CMK (cell line): ENCODE data around the gene HYKK.
A peak's percentile ranks its signal among the peaks of the same experiment; 100 is the strongest.
"Not testable (repeated sequence)": the region's sequence is repeated elsewhere in the genome, so short reads cannot be mapped to it uniquely, and the experiment has no call there.

Source experiments
- DNase-seq: peaks from one replicate; pipeline ENCODE4 v3.0.0-alpha.2; 2010; ENCODE audit warnings: low read depth

HYKK gene, protein sequence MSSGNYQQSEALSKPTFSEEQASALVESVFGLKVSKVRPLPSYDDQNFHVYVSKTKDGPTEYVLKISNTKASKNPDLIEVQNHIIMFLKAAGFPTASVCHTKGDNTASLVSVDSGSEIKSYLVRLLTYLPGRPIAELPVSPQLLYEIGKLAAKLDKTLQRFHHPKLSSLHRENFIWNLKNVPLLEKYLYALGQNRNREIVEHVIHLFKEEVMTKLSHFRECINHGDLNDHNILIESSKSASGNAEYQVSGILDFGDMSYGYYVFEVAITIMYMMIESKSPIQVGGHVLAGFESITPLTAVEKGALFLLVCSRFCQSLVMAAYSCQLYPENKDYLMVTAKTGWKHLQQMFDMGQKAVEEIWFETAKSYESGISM

DNA sequence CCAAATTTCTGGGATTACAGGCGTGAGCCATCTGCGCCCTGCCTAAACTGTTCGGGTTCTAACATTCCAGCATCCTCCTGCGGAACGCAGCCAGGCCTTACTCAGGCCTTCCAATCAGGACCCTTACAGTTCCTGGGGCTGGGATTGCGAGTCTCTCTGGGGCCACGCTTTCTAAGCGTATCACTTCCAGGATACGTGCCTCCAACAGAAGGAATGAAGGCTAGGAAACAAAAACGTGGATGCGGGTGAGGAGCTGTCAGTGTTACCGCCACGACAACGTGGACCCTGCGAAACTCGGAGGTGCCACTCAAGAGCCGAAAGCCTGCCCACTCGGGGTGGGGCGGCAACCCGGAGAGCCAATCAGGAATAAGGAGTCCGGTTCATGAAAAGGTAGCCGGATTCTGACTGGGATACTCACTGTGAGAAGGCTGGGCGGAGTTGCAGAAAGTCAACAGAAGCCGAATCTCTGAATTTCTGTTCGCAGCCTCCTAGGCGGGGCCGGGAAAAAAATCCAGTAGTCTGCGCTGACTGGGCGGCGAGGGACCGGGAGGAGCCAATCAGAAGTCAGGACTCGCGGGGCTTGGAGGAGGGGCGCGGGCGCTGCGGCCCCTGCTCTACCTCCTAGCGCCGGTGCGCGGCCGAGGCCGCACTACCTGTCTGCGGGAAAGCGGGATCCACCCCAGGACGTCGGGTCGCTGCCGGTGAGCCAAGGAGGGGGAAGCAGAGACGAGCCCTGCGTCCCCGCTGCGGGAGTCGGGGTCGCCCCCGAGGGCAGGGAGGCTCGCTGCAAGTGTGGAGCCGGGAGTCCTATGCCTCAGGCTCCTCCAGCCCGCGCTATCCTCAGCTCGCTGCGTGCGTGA, at the start of gene HYKK:
Gene HYKK, plus strand, starts transcription at position 607 of the 860 bp plus-strand sequence. CDS start 5,512 bp downstream, outside the sequence.
- peak; percentile 73 for DNase-seq

DNA sequence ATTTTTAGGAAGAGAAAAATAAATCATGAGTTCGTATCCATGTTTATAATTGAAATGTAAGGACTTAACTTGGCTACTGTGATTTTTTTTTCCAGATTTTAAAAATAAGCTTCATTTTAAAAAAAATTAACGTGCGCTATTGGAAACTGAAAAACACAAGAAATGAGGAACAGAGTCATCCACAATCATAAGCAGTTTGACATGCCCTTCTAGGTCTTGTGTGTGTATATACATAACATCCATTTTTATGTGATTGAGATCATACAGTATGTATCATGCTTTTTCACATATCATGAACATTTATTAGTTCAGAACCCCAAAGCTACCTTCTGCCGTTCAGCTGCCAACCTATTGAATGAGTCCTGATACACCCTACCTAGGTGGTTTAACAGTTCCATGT, 46.6 kb upstream of the HYKK start:
- DNase-seq = no peak

DNA sequence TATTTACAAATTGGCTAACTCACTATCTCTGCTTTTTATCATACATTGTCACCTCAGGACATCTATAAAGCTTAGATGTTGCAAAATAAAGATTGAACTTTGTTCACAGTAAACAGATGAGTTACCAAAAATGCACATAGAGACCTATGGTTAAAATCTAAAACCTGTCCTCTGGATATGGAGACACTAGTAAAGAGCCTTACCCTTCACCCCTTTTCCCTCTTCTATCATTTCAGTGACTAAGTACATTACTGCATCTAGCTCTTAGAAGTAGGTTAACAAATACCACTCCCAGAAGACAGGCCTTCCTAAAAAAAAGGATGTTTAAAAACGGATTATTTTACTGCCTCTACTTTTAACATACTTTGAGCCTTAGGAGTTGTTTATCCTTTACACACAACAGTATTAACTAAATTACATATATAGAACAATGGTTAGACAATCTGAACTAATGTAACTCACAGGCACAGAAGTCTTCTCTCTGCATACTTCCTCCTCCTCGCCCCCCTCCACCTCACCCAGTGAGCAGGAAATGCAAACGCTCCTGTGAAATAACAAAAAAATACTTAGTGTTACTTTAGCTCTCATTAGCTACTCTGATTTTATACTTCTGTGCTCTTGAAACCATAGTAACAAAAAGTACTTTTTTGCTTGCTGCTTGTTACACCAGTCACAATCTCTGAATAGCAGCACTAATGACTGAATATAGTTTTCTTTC, 46.0 kb upstream of the HYKK start:
- no peak for DNase-seq

GRCh38 chr15:78469031-78469430, 38.3 kb upstream of the HYKK start:
- DNase-seq = no peak

DNA sequence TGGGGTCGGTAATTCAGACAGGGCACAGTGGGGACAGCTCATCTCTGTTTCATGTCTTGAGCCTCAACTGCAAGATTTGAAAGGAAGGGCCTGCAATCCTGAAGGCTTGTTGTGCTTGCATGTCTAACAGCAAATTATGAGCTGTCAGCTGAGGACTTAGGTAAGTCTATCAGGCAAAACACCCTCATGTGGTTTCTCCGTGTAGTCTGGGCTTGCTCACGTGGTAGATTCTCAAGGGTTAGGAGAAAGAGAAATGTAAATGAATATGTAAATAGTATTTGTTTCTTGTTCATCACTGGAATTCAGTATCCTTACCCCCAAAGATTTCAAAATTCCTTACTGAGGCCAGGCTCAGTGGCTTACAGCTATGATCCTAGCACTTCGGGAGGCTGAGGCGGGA, 30.1 kb upstream of the HYKK start:
- no peak for DNase-seq

GRCh38 chr15:78479650-78480049, 27.7 kb upstream of the HYKK start:
- no peak for DNase-seq

GRCh38 chr15:78481917-78482316, 25.5 kb upstream of the HYKK start:
- DNase-seq = no peak

- peak; percentile 9 for DNase-seq
Observed at GRCh38 chr15:78492872-78493271, 14.5 kb upstream of the HYKK start.

DNA sequence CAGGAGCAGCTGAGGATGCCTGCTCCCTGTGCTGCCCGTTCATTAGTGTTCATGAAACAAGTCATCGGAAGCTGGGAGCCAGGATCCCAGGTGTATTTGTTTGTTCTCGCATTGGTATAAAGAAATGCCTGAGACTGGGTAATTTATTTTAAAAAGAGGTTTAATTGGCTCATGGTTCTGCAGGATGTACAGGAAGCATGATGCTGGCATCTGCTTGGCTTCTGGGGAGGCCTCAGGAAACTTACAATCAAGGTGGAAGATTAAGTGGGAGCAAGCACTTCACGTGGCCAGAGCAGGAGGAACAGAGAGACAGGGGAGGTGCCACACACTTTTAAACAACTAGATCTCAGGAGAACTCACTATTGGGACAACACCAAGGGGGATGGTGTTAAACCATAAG, 5.5 kb upstream of the HYKK start:
- DNase-seq = no peak

GRCh38 chr15:78502641-78503040, 4.7 kb upstream of the HYKK start:
- no peak for DNase-seq

DNA sequence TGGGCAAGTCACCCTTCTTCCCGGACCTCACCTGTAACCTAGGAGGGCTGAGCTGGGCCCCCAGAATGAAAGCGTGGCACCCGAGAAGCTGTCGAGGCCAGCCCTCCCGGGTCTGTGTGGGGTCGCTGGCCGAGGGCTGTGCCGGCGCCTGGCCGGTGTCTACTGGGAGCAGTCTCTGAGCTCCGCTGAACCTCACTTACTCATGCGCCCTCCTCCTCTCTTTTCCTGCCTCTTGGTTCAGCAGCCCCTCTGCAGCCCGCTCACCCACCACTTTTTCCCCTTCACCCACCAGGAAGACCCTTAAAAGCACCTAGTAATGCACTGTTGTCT, 419 bp downstream of the HYKK start:
- DNase-seq = no peak

DNA sequence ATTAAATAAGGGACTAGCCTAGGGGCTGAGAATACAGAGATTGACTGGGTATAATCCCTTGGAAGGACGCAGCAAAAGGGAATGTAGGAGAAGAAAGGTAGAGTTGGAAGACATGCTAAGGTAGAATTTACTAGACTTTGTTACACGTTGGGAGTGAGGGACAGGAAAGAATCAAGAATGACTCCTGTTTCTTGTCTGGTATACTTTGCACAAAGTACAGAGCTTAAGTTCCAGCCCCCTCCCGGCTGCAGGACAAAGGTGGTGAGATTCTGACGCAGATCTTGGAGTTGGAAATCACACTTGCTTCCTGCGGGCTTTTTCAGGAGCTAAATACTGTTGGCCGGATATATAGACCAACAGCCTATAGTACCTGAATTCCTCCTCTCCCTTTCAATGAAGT, 895 bp downstream of the HYKK start:
- no peak for DNase-seq

GRCh38 chr15:78509726-78510312, 2.4 kb downstream of the HYKK start:
- DNase-seq = no peak

GRCh38 chr15:78520035-78520434, 12.7 kb downstream of the HYKK start:
- DNase-seq = not testable (repeated sequence)

- DNase-seq = no peak
Observed at GRCh38 chr15:78524230-78524629, 16.9 kb downstream of the HYKK start.

- DNase-seq = no peak
Observed at GRCh38 chr15:78527325-78527724, 19.9 kb downstream of the HYKK start.

GRCh38 chr15:78533331-78533730, 26.0 kb downstream of the HYKK start:
- no peak for DNase-seq

- DNase-seq = no peak
Observed at GRCh38 chr15:78536134-78536533, 28.8 kb downstream of the HYKK start.

GRCh38 chr15:78537266-78537905, 30.0 kb downstream of the HYKK start:
- no peak for DNase-seq

DNA sequence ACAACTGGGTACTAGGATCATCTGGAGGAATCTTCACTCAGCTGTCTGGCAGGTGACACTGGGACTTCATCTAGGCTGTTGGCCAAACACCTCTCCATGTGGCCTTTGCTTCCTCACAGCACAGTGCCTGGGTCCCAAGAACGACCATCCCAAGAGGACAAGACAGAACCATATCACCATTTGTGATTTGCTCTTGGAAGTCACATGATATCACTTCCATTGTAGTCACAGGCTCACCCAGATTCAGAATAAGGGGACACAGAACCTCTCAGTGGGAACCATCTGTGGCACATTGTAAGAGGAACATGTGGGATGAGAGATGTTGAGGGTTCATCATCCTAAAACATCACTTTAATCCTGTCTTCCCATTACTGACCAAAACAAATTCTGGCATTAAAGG, 31.0 kb downstream of the HYKK start:
- DNase-seq = no peak

DNA sequence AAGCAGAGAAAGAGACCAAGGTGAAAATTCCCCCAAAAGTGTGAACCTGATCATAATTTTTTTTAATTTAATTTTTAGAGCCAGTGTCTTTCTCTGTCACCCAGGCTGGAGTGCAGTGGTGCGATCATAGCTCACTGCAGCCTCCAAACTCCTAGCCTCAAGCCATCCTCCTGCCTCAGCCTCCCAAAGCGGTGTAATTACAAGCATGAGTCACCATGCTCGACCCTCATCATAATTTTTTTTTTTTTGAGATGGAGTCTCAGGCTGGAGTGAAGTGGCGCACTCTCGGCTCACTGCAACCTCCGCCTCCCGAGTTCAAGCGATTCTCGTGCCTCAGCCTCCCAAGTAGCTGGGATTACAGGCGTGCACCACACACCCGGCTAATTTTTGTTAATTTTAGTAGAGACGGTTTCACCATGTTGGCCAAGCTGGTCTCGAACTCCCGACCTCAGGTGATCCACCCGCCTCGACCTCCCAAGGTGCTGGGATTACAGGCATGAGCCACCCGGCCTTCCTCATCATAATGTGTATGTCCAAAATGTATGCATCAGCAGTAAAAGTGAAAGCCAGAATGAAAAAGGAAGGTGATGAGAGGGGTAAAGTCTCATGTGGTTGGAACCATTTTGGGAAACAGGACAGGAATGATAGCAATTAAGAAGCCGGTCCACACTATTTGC, 32.2 kb downstream of the HYKK start:
- DNase-seq = not testable (repeated sequence)
